ENCODE results near the gene BAIAP2L1.

Gene BAIAP2L1

DNA sequence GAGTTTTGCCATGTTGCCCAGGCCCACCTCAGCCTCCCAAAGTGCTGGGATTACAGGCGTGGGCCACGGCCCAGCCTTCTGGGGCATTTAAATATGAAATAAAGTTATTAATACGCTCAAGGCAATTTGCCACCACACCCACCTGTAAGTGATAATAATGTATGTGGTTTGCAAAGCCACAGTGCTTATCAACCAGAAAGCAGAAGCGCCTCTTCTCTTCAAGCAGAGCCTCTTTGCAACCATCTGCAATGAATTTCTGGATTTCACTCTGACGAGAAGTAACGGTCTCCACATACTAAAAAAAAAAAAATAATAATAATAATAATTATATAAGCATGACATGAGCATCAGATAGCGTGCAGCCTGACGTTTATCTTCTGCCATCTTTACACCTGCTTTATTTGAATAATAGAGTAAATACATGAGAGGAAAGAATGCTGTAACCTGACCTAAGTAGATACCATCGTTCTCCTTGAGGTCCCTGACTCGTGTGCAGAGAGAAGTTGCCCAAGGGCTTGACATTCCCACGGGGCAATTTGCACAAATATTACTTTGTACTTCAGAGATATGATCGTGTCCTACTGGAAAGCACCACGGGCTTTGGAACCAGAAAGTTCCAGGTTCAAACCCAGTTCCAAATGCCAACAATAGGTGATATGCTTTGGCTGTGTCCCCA lies 85.4 kb downstream of the BAIAP2L1 start:
- no peak overlapping the region for H3K9ac ChIP-seq (ENCODE audit: low read depth, low read length)
- H3K27me3 ChIP-seq (ENCODE audit: insufficient read depth, low read length), result no peaks in the 10 kb centered on the region
- no peaks in the 10 kb centered on the region for H3K4me1 ChIP-seq (ENCODE audit: insufficient read depth, low read length)
- H3K4me3 ChIP-seq (ENCODE audit: low read length), result no peak overlapping the region
- no peaks in the 10 kb centered on the region for H3K9me3 ChIP-seq (ENCODE audit: insufficient read depth, low read depth, low read length)
- H3K27ac ChIP-seq (ENCODE audit: low read length), result no peak overlapping the region
- H3K36me3 ChIP-seq (ENCODE audit: insufficient read depth, low read depth, low read length), result peaks cover 53% of the 10 kb centered on the region

DNA sequence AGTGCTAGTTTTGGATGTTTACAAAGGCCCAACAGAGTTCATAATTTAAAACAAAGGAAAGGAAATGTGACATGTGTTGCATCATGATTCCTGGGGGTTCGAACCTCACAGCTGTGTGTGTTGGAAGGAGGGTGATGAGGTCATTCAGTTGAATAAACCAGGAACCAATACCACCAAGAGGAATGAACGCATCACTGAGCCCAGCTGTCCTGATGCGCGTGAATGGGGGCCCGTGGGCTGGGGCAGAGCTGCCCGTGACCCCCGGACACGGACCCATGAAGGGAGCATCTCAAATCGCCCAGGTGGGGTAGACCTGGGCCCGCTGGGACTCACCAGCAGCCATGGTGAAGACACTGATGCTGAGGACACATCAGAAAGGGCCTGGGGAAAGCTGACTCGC lies 86.4 kb downstream of the BAIAP2L1 start:
- Histone ChIP-seq H3K4me1 (ENCODE audit: insufficient read depth, low read length) (no peaks in the 10 kb centered on the region), H3K27ac (ENCODE audit: low read length) (no peak overlapping the region), H3K9me3 (ENCODE audit: insufficient read depth, low read depth, low read length) (no peaks in the 10 kb centered on the region), H3K9ac (ENCODE audit: low read depth, low read length) (no peak overlapping the region), H3K27me3 (ENCODE audit: insufficient read depth, low read length) (no peaks in the 10 kb centered on the region), H3K4me3 (ENCODE audit: low read length) (no peak overlapping the region), H3K36me3 (ENCODE audit: insufficient read depth, low read depth, low read length) (peaks cover 62% of the 10 kb centered on the region)

- Histone ChIP-seq H3K36me3 (ENCODE audit: insufficient read depth, low read depth, low read length) (peaks cover 78% of the 10 kb centered on the region), H3K4me1 (ENCODE audit: insufficient read depth, low read length) (no peaks in the 10 kb centered on the region), H3K27ac (ENCODE audit: low read length) (no peak overlapping the region), H3K27me3 (ENCODE audit: insufficient read depth, low read length) (no peaks in the 10 kb centered on the region), H3K9ac (ENCODE audit: low read depth, low read length) (no peak overlapping the region), H3K4me3 (ENCODE audit: low read length) (no peak overlapping the region), H3K9me3 (ENCODE audit: insufficient read depth, low read depth, low read length) (no peaks in the 10 kb centered on the region)
Observed at GRCh38 chr7:98312201-98312600, 88.7 kb downstream of the BAIAP2L1 start.

GRCh38 chr7:98309566-98309965 lies 91.3 kb downstream of the BAIAP2L1 start:
- no peaks in the 10 kb centered on the region for H3K9me3 ChIP-seq (ENCODE audit: insufficient read depth, low read depth, low read length)
- no peaks in the 10 kb centered on the region for H3K27me3 ChIP-seq (ENCODE audit: insufficient read depth, low read length)
- H3K4me1 ChIP-seq (ENCODE audit: insufficient read depth, low read length), result no peaks in the 10 kb centered on the region
- no peak overlapping the region for H3K27ac ChIP-seq (ENCODE audit: low read length)
- no peak overlapping the region for H3K9ac ChIP-seq (ENCODE audit: low read depth, low read length)
- peaks cover 76% of the 10 kb centered on the region for H3K36me3 ChIP-seq (ENCODE audit: insufficient read depth, low read depth, low read length)
- H3K4me3 ChIP-seq (ENCODE audit: low read length), result no peak overlapping the region

DNA sequence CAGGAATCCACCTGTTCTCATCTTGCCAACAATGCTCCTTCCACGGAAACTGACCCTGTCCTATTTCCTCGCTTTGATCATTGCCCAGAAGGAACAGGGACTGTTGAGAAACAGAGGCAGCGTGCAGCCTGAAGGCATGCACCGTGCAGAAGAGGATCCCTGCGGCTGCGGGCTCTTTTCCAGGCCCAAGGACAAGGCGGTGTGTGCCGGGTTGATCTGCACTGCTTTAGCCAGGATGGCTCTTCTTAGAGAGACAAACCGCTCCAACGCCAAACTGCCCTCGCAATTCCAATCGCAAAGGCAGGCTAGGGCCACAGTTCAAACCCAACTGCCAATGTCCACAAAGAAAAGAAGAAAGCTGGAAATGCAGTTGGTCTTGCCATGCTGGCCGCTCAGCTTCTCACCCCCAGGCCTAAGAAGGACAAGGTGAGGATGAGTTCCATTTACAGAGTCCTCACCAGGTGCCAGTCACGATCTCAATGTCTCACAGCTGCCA lies 92.9 kb downstream of the BAIAP2L1 start:
- peaks cover 84% of the 10 kb centered on the region for H3K36me3 ChIP-seq (ENCODE audit: insufficient read depth, low read depth, low read length)
- H3K9me3 ChIP-seq (ENCODE audit: insufficient read depth, low read depth, low read length), result no peaks in the 10 kb centered on the region
- H3K4me1 ChIP-seq (ENCODE audit: insufficient read depth, low read length), result peaks cover 6% of the 10 kb centered on the region
- H3K27ac ChIP-seq (ENCODE audit: low read length), result no peak overlapping the region
- no peak overlapping the region for H3K9ac ChIP-seq (ENCODE audit: low read depth, low read length)
- H3K4me3 ChIP-seq (ENCODE audit: low read length), result no peak overlapping the region
- no peaks in the 10 kb centered on the region for H3K27me3 ChIP-seq (ENCODE audit: insufficient read depth, low read length)

DNA sequence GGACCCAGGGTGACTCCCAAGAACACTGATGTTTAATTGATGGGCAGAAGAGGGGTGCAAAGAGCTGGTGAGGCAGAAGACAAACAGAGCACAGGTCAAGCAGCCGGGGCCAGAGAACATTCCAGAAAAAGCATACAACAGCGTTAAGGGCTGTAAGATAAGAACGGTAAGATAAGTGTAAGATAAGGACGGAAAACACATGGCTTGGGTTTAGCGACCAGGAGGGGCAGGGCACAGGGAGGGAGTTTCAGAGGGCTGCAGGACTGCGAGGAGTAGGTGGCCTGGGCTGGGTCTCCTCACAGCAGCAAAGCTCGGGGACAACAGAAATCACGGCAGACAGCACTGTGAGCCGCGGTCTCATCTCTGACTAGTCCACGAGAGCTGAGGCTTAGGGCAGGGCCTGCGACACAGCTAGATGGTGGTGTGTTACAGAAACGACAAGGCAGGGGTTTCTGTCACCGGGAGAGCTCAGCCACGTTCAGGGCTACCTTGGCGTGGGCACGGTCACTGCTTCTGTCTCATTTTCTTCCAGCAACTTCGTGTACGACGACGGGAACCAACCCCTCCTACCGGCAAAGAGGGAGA lies 94.8 kb downstream of the BAIAP2L1 start:
- H3K27me3 ChIP-seq (ENCODE audit: insufficient read depth, low read length), result no peaks in the 10 kb centered on the region
- peaks cover 6% of the 10 kb centered on the region for H3K4me1 ChIP-seq (ENCODE audit: insufficient read depth, low read length)

GRCh38 chr7:98303906-98304305 lies 97.0 kb downstream of the BAIAP2L1 start:
- peaks cover 6% of the 10 kb centered on the region for H3K4me1 ChIP-seq (ENCODE audit: insufficient read depth, low read length)
- H3K9me3 ChIP-seq (ENCODE audit: insufficient read depth, low read depth, low read length), result no peaks in the 10 kb centered on the region
- H3K9ac ChIP-seq (ENCODE audit: low read depth, low read length), result no peak overlapping the region
- H3K27me3 ChIP-seq (ENCODE audit: insufficient read depth, low read length), result no peaks in the 10 kb centered on the region
- no peak overlapping the region for H3K4me3 ChIP-seq (ENCODE audit: low read length)
- peaks cover 73% of the 10 kb centered on the region for H3K36me3 ChIP-seq (ENCODE audit: insufficient read depth, low read depth, low read length)
- no peak overlapping the region for H3K27ac ChIP-seq (ENCODE audit: low read length)

More for the DNA sequence above, 94.8 kb downstream of the BAIAP2L1 start:
- Histone ChIP-seq H3K4me3 (ENCODE audit: low read length) (no peak overlapping the region), H3K9ac (ENCODE audit: low read depth, low read length) (no peak overlapping the region), H3K36me3 (ENCODE audit: insufficient read depth, low read depth, low read length) (peaks cover 83% of the 10 kb centered on the region), H3K27ac (ENCODE audit: low read length) (no peak overlapping the region), H3K9me3 (ENCODE audit: insufficient read depth, low read depth, low read length) (no peaks in the 10 kb centered on the region)

GRCh38 chr7:98303176-98303865 lies 97.6 kb downstream of the BAIAP2L1 start:
- Histone ChIP-seq H3K9me3 (ENCODE audit: insufficient read depth, low read depth, low read length) (no peaks in the 10 kb centered on the region), H3K4me1 (ENCODE audit: insufficient read depth, low read length) (peaks cover 6% of the 10 kb centered on the region), H3K4me3 (ENCODE audit: low read length) (no peak overlapping the region), H3K9ac (ENCODE audit: low read depth, low read length) (no peak overlapping the region), H3K36me3 (ENCODE audit: insufficient read depth, low read depth, low read length) (peaks cover 69% of the 10 kb centered on the region), H3K27me3 (ENCODE audit: insufficient read depth, low read length) (no peaks in the 10 kb centered on the region), H3K27ac (ENCODE audit: low read length) (no peak overlapping the region)

- Histone ChIP-seq H3K9me3 (ENCODE audit: insufficient read depth, low read depth, low read length) (no peaks in the 10 kb centered on the region), H3K27ac (ENCODE audit: low read length) (no peak overlapping the region), H3K4me3 (ENCODE audit: low read length) (no peak overlapping the region), H3K27me3 (ENCODE audit: insufficient read depth, low read length) (no peaks in the 10 kb centered on the region), H3K36me3 (ENCODE audit: insufficient read depth, low read depth, low read length) (peaks cover 57% of the 10 kb centered on the region), H3K4me1 (ENCODE audit: insufficient read depth, low read length) (peaks cover 6% of the 10 kb centered on the region), H3K9ac (ENCODE audit: low read depth, low read length) (no peak overlapping the region)
Observed at GRCh38 chr7:98301693-98302470, 99.0 kb downstream of the BAIAP2L1 start.

- Histone ChIP-seq H3K9ac (ENCODE audit: low read depth, low read length) (no peak overlapping the region), H3K9me3 (ENCODE audit: insufficient read depth, low read depth, low read length) (no peaks in the 10 kb centered on the region), H3K27me3 (ENCODE audit: insufficient read depth, low read length) (no peaks in the 10 kb centered on the region), H3K27ac (ENCODE audit: low read length) (no peak overlapping the region), H3K4me1 (ENCODE audit: insufficient read depth, low read length) (peaks cover 6% of the 10 kb centered on the region), H3K36me3 (ENCODE audit: insufficient read depth, low read depth, low read length) (peaks cover 50% of the 10 kb centered on the region), H3K4me3 (ENCODE audit: low read length) (no peak overlapping the region)
Observed at GRCh38 chr7:98300595-98301372, 100.1 kb downstream of the BAIAP2L1 start.
